ENCODE measurements around the gene RMC1.
"Not testable (repeated sequence)": the region's sequence is repeated elsewhere in the genome, so short reads cannot be mapped to it uniquely, and the experiment has no call there.

Gene RMC1

GRCh38 chr18:23512216-23512615 is 8.9 kb downstream of the RMC1 start:
- H3K56ac ChIP-seq (ENCODE audit: low read length); H3K27ac ChIP-seq (ENCODE audit: low read depth, low read length); H2BK15ac ChIP-seq (replicated peaks; ENCODE audit: low read depth); H3K18ac ChIP-seq (ENCODE audit: low read length); H3K4ac ChIP-seq (ENCODE audit: low read depth, low read length); H3K79me2 ChIP-seq (ENCODE audit: control insufficient read depth, insufficient read depth, low read length); H3K4me2 ChIP-seq (ENCODE audit: low read length); H3K79me1 ChIP-seq (ENCODE audit: low read length); H2AK5ac ChIP-seq (ENCODE audit: low read length); DNase-seq; H2BK120ac ChIP-seq (ENCODE audit: low read depth, low read length); H3K23ac ChIP-seq (ENCODE audit: low read length); H3K9ac ChIP-seq (ENCODE audit: low read length); H3K36me3 ChIP-seq (ENCODE audit: control insufficient read depth, insufficient read depth, low read length); H3K4me1 ChIP-seq (ENCODE audit: control insufficient read depth, low read depth, low read length); H4K8ac ChIP-seq (ENCODE audit: low read depth, low read length); H4K5ac ChIP-seq (ENCODE audit: low read length); H3K4me3 ChIP-seq (ENCODE audit: low read length); H2BK5ac ChIP-seq (ENCODE audit: low read length); H3K27me3 ChIP-seq (ENCODE audit: insufficient read depth, low read length, poor library complexity): not testable (repeated sequence)
- no CpG with 5 or more reads among the region's 7 CpGs for WGBS (ENCODE audit: extremely low coverage, insufficient coverage, low lambda C conversion rate)

- no peak overlapping the region for H2BK5ac ChIP-seq (ENCODE audit: low read length)
- DNase-seq, result no peak
- H3K4me2 ChIP-seq (ENCODE audit: low read length), result no peak overlapping the region
- H2BK15ac ChIP-seq (replicated peaks; ENCODE audit: low read depth), result no peak overlapping the region
- H2BK120ac ChIP-seq (ENCODE audit: low read depth, low read length), result no peak overlapping the region
- H4K5ac ChIP-seq (ENCODE audit: low read length), result no peak overlapping the region
- H3K18ac ChIP-seq (ENCODE audit: low read length), result no peak overlapping the region
- H3K4me1 ChIP-seq (ENCODE audit: control insufficient read depth, low read depth, low read length), result no peaks in the 10 kb centered on the region
- no peak overlapping the region for H2AK5ac ChIP-seq (ENCODE audit: low read length)
- H3K56ac ChIP-seq (ENCODE audit: low read length), result no peak overlapping the region
- H3K9ac ChIP-seq (ENCODE audit: low read length), result no peak overlapping the region
- no peaks in the 10 kb centered on the region for H3K79me1 ChIP-seq (ENCODE audit: low read length)
- H3K4me3 ChIP-seq (ENCODE audit: low read length), result no peak overlapping the region
- H3K23ac ChIP-seq (ENCODE audit: low read length), result no peak overlapping the region
- peaks cover 2% of the 10 kb centered on the region for H3K36me3 ChIP-seq (ENCODE audit: control insufficient read depth, insufficient read depth, low read length)
- H4K8ac ChIP-seq (ENCODE audit: low read depth, low read length), result no peak overlapping the region
- no CpG with 5 or more reads among the region's 1 CpG for WGBS (ENCODE audit: extremely low coverage, insufficient coverage, low lambda C conversion rate)
- H3K27ac ChIP-seq (ENCODE audit: low read depth, low read length), result no peak overlapping the region
- H3K4ac ChIP-seq (ENCODE audit: low read depth, low read length), result no peak overlapping the region
- H3K27me3 ChIP-seq (ENCODE audit: insufficient read depth, low read length, poor library complexity), result no peaks in the 10 kb centered on the region
- no peaks in the 10 kb centered on the region for H3K79me2 ChIP-seq (ENCODE audit: control insufficient read depth, insufficient read depth, low read length)
Observed at GRCh38 chr18:23512641-23513040, 9.3 kb downstream of the RMC1 start.

GRCh38 chr18:23515911-23516546 is 12.7 kb downstream of the RMC1 start:
- no peak overlapping the region for H3K4me2 ChIP-seq (ENCODE audit: low read length)
- no peak overlapping the region for H3K9ac ChIP-seq (ENCODE audit: low read length)
- H3K23ac ChIP-seq (ENCODE audit: low read length), result no peak overlapping the region
- H3K36me3 ChIP-seq (ENCODE audit: control insufficient read depth, insufficient read depth, low read length), result peaks cover 4% of the 10 kb centered on the region
- no peaks in the 10 kb centered on the region for H3K79me1 ChIP-seq (ENCODE audit: low read length)
- no peak overlapping the region for H3K27ac ChIP-seq (ENCODE audit: low read depth, low read length)
- H2AK5ac ChIP-seq (ENCODE audit: low read length), result no peak overlapping the region
- H3K4ac ChIP-seq (ENCODE audit: low read depth, low read length), result no peak overlapping the region
- no peaks in the 10 kb centered on the region for H3K27me3 ChIP-seq (ENCODE audit: insufficient read depth, low read length, poor library complexity)
- no peak overlapping the region for H2BK15ac ChIP-seq (replicated peaks; ENCODE audit: low read depth)
- H3K79me2 ChIP-seq (ENCODE audit: control insufficient read depth, insufficient read depth, low read length), result no peaks in the 10 kb centered on the region
- H4K8ac ChIP-seq (ENCODE audit: low read depth, low read length), result no peak overlapping the region
- no peak overlapping the region for H3K18ac ChIP-seq (ENCODE audit: low read length)
- H2BK120ac ChIP-seq (ENCODE audit: low read depth, low read length), result no peak overlapping the region
- no peak overlapping the region for H3K56ac ChIP-seq (ENCODE audit: low read length)
- DNase-seq, result peak; percentile 89
- H4K5ac ChIP-seq (ENCODE audit: low read length), result no peak overlapping the region
- no peaks in the 10 kb centered on the region for H3K4me1 ChIP-seq (ENCODE audit: control insufficient read depth, low read depth, low read length)
- no CpG with 5 or more reads among the region's 17 CpGs for WGBS (ENCODE audit: extremely low coverage, insufficient coverage, low lambda C conversion rate)
- no peak overlapping the region for H3K4me3 ChIP-seq (ENCODE audit: low read length)
- no peak overlapping the region for H2BK5ac ChIP-seq (ENCODE audit: low read length)

GRCh38 chr18:23519734-23520133 is 16.4 kb downstream of the RMC1 start:
- Histone ChIP-seq H2AK5ac (ENCODE audit: low read length) (no peak overlapping the region), H3K4me1 (ENCODE audit: control insufficient read depth, low read depth, low read length) (no peaks in the 10 kb centered on the region), H3K27ac (ENCODE audit: low read depth, low read length) (no peak overlapping the region), H3K4ac (ENCODE audit: low read depth, low read length) (no peak overlapping the region), H4K5ac (ENCODE audit: low read length) (no peak overlapping the region), H3K56ac (ENCODE audit: low read length) (no peak overlapping the region), H3K4me3 (ENCODE audit: low read length) (no peak overlapping the region), H3K79me1 (ENCODE audit: low read length) (no peaks in the 10 kb centered on the region), H2BK120ac (ENCODE audit: low read depth, low read length) (no peak overlapping the region), H2BK5ac (ENCODE audit: low read length) (no peak overlapping the region), H3K4me2 (ENCODE audit: low read length) (no peak overlapping the region), H3K36me3 (ENCODE audit: control insufficient read depth, insufficient read depth, low read length) (peaks cover 8% of the 10 kb centered on the region), H3K9ac (ENCODE audit: low read length) (no peak overlapping the region), H4K8ac (ENCODE audit: low read depth, low read length) (no peak overlapping the region), H3K79me2 (ENCODE audit: control insufficient read depth, insufficient read depth, low read length) (no peaks in the 10 kb centered on the region), H2BK15ac (replicated peaks; ENCODE audit: low read depth) (no peak overlapping the region), H3K23ac (ENCODE audit: low read length) (no peak overlapping the region), H3K18ac (ENCODE audit: low read length) (no peak overlapping the region), H3K27me3 (ENCODE audit: insufficient read depth, low read length, poor library complexity) (no peaks in the 10 kb centered on the region)
- DNase-seq, result peak; percentile 28
- WGBS (ENCODE audit: extremely low coverage, insufficient coverage, low lambda C conversion rate), result no CpG with 5 or more reads among the region's 4 CpGs

GRCh38 chr18:23521271-23521670 is 18.0 kb downstream of the RMC1 start:
- no peak overlapping the region for H2BK15ac ChIP-seq (replicated peaks; ENCODE audit: low read depth)
- H3K56ac ChIP-seq (ENCODE audit: low read length), result no peak overlapping the region
- no peak overlapping the region for H2AK5ac ChIP-seq (ENCODE audit: low read length)
- H3K79me2 ChIP-seq (ENCODE audit: control insufficient read depth, insufficient read depth, low read length), result no peaks in the 10 kb centered on the region
- H3K4me2 ChIP-seq (ENCODE audit: low read length), result no peak overlapping the region
- no peaks in the 10 kb centered on the region for H3K27me3 ChIP-seq (ENCODE audit: insufficient read depth, low read length, poor library complexity)
- no peak overlapping the region for H4K5ac ChIP-seq (ENCODE audit: low read length)
- H2BK120ac ChIP-seq (ENCODE audit: low read depth, low read length), result no peak overlapping the region
- H2BK5ac ChIP-seq (ENCODE audit: low read length), result no peak overlapping the region
- DNase-seq, result peak; percentile 20
- no peak overlapping the region for H4K8ac ChIP-seq (ENCODE audit: low read depth, low read length)
- H3K4me3 ChIP-seq (ENCODE audit: low read length), result no peak overlapping the region
- peaks cover 13% of the 10 kb centered on the region for H3K36me3 ChIP-seq (ENCODE audit: control insufficient read depth, insufficient read depth, low read length)
- WGBS (ENCODE audit: extremely low coverage, insufficient coverage, low lambda C conversion rate), result no CpG with 5 or more reads among the region's 7 CpGs
- H3K4me1 ChIP-seq (ENCODE audit: control insufficient read depth, low read depth, low read length), result no peaks in the 10 kb centered on the region
- no peak overlapping the region for H3K9ac ChIP-seq (ENCODE audit: low read length)
- no peak overlapping the region for H3K18ac ChIP-seq (ENCODE audit: low read length)
- no peak overlapping the region for H3K4ac ChIP-seq (ENCODE audit: low read depth, low read length)
- no peaks in the 10 kb centered on the region for H3K79me1 ChIP-seq (ENCODE audit: low read length)
- no peak overlapping the region for H3K27ac ChIP-seq (ENCODE audit: low read depth, low read length)
- no peak overlapping the region for H3K23ac ChIP-seq (ENCODE audit: low read length)

- no peak overlapping the region for H3K4me3 ChIP-seq (ENCODE audit: low read length)
- H3K56ac ChIP-seq (ENCODE audit: low read length), result no peak overlapping the region
- H4K8ac ChIP-seq (ENCODE audit: low read depth, low read length), result no peak overlapping the region
- peaks cover 13% of the 10 kb centered on the region for H3K36me3 ChIP-seq (ENCODE audit: control insufficient read depth, insufficient read depth, low read length)
- no CpG with 5 or more reads among the region's 7 CpGs for WGBS (ENCODE audit: extremely low coverage, insufficient coverage, low lambda C conversion rate)
- H2BK15ac ChIP-seq (replicated peaks; ENCODE audit: low read depth), result no peak overlapping the region
- no peak overlapping the region for H2AK5ac ChIP-seq (ENCODE audit: low read length)
- no peaks in the 10 kb centered on the region for H3K4me1 ChIP-seq (ENCODE audit: control insufficient read depth, low read depth, low read length)
- no peak overlapping the region for H2BK120ac ChIP-seq (ENCODE audit: low read depth, low read length)
- no peak overlapping the region for H3K18ac ChIP-seq (ENCODE audit: low read length)
- no peak overlapping the region for H2BK5ac ChIP-seq (ENCODE audit: low read length)
- no peak overlapping the region for H4K5ac ChIP-seq (ENCODE audit: low read length)
- no peaks in the 10 kb centered on the region for H3K79me1 ChIP-seq (ENCODE audit: low read length)
- H3K4ac ChIP-seq (ENCODE audit: low read depth, low read length), result no peak overlapping the region
- no peak overlapping the region for H3K27ac ChIP-seq (ENCODE audit: low read depth, low read length)
- no peak for DNase-seq
- no peak overlapping the region for H3K4me2 ChIP-seq (ENCODE audit: low read length)
- no peaks in the 10 kb centered on the region for H3K27me3 ChIP-seq (ENCODE audit: insufficient read depth, low read length, poor library complexity)
- no peak overlapping the region for H3K23ac ChIP-seq (ENCODE audit: low read length)
- H3K79me2 ChIP-seq (ENCODE audit: control insufficient read depth, insufficient read depth, low read length), result no peaks in the 10 kb centered on the region
- no peak overlapping the region for H3K9ac ChIP-seq (ENCODE audit: low read length)
Observed at GRCh38 chr18:23521907-23522306, 18.6 kb downstream of the RMC1 start.

Data from mesendoderm (in vitro differentiated cells).